NCI-H2227 (cell line): ENCODE data around the gene RAB4B.
A peak's percentile ranks its signal among the peaks of the same experiment; 100 is the strongest.
"Not testable (repeated sequence)": the region's sequence is repeated elsewhere in the genome, so short reads cannot be mapped to it uniquely, and the experiment has no call there.

Experiments
- DNase-seq: peaks from one replicate; lab custom pipeline; 2025; ENCODE audit not compliant: unreplicated experiment; lab: John Stamatoyannopoulos, UW

The RAB4B gene

GRCh38 chr19:40777937-40778705 is at the start of gene RAB4B:
Gene RAB4B, plus strand, starts transcription at chr19:40778247. Its CDS starts 129 bp downstream, at chr19:40778376.
- peak; percentile 100 for DNase-seq

GRCh38 chr19:40730065-40730464 is 48.0 kb upstream of the RAB4B start:
- DNase-seq: not testable (repeated sequence)

- not testable (repeated sequence) for DNase-seq
These were observed 45.7 kb upstream of the RAB4B start for GRCh38 chr19:40732304-40732703.

GRCh38 chr19:40733149-40733548 is 44.9 kb upstream of the RAB4B start:
- no peak for DNase-seq

- no peak for DNase-seq
These were observed 42.9 kb upstream of the RAB4B start for GRCh38 chr19:40735013-40735771.

- DNase-seq: no peak
These were observed 41.4 kb upstream of the RAB4B start for GRCh38 chr19:40736661-40737060.

GRCh38 chr19:40737102-40737644 is 40.9 kb upstream of the RAB4B start:
- no peak for DNase-seq

- no peak for DNase-seq
These were observed 38.8 kb upstream of the RAB4B start for GRCh38 chr19:40739030-40739839.

GRCh38 chr19:40739871-40740703 is 38.0 kb upstream of the RAB4B start:
- DNase-seq: no peak

GRCh38 chr19:40740747-40741146 is 37.3 kb upstream of the RAB4B start:
- peak; percentile 77 for DNase-seq

- no peak for DNase-seq
These were observed 36.3 kb upstream of the RAB4B start for GRCh38 chr19:40741527-40742390.

GRCh38 chr19:40742477-40742876 is 35.6 kb upstream of the RAB4B start:
- DNase-seq: no peak

GRCh38 chr19:40742886-40743285 is 35.2 kb upstream of the RAB4B start:
- no peak for DNase-seq

- no peak for DNase-seq
These were observed 34.1 kb upstream of the RAB4B start for GRCh38 chr19:40743926-40744325.

- DNase-seq: no peak
These were observed 33.3 kb upstream of the RAB4B start for GRCh38 chr19:40744554-40745401.

GRCh38 chr19:40745402-40745780 is 32.7 kb upstream of the RAB4B start:
- DNase-seq: no peak

- no peak for DNase-seq
These were observed 30.5 kb upstream of the RAB4B start for GRCh38 chr19:40747536-40747935.

- DNase-seq: peak; percentile 100
These were observed 27.8 kb upstream of the RAB4B start, which contains the start of gene ACTMAP for GRCh38 chr19:40750058-40750873. Gene ACTMAP, minus strand, starts transcription at chr19:40750477. Its CDS starts 674 bp downstream, at chr19:40749803.
